ENCODE data around the gene BRME1. TPM values are rescaled to one million over a fixed set of nuclear protein-coding genes. Genes with fewer than 3 reads are reported as not detected.
A peak's percentile ranks its signal among the peaks of the same experiment; 100 is the strongest.

BRME1 gene
- total RNA-seq, 6 donors from 2014 or later = 0.46 to 4.4 (median 2.1) TPM

GRCh38 chr19:13951799-13952153 is 45.9 kb upstream of the BRME1 start:
- Histone ChIP-seq H3K4me1 (peaks cover 11 to 17% (median 15%) of the 10 kb centered on the region in 4 donors), H3K36me3 (peaks cover 15 to 26% (median 24%) of the 10 kb centered on the region in 4 donors), H3K4me3 (peak overlapping the region; percentile 35 to 86 (median 84)), H3K27ac (peak overlapping the region in 1 of 4 donors; percentile 94), H3K27me3 (no peaks in the 10 kb centered on the region), H3K9me3 (no peaks in the 10 kb centered on the region)
- ATAC-seq (ENCODE audit: low FRiP score in 2 of 2) = no peak
- no peak for TF ChIP-seq POLR2A (IDR thresholded peaks at IDR 0.05)
- TF ChIP-seq EP300 (IDR thresholded peaks at IDR 0.05) = no peak
- TF ChIP-seq CTCF (IDR thresholded peaks at IDR 0.05) = no peak
- no peak for TF ChIP-seq POLR2AphosphoS5 (IDR thresholded peaks at IDR 0.05)
- 11 to 12% methylated on average over 17 to 20 of the region's 20 CpGs for WGBS, 2 donors
- no peak for DNase-seq

- no peak overlapping the region for H3K4me3 ChIP-seq
- H3K27ac ChIP-seq = no peak overlapping the region
- H3K9me3 ChIP-seq = no peaks in the 10 kb centered on the region
- peaks cover 8 to 18% (median 17%) of the 10 kb centered on the region in 4 donors for H3K36me3 ChIP-seq
- 91 to 94% methylated on average over 2 of the region's 2 CpGs for WGBS, 2 donors
- H3K27me3 ChIP-seq = no peaks in the 10 kb centered on the region
- ATAC-seq (ENCODE audit: low FRiP score in 2 of 2) (no peak), DNase-seq (no peak)
- H3K4me1 ChIP-seq = peaks cover 11 to 17% (median 15%) of the 10 kb centered on the region in 4 donors
- TF ChIP-seq CTCF (IDR thresholded peaks at IDR 0.05) (no peak), POLR2AphosphoS5 (IDR thresholded peaks at IDR 0.05) (no peak), EP300 (IDR thresholded peaks at IDR 0.05) (no peak), POLR2A (IDR thresholded peaks at IDR 0.05) (no peak)
Observed at GRCh38 chr19:13951043-13951442, 45.1 kb upstream of the BRME1 start.

GRCh38 chr19:13946414-13946813 is 40.5 kb upstream of the BRME1 start:
- no peaks in the 10 kb centered on the region for H3K36me3 ChIP-seq
- TF ChIP-seq EP300 (IDR thresholded peaks at IDR 0.05) (no peak), POLR2AphosphoS5 (IDR thresholded peaks at IDR 0.05) (no peak), CTCF (IDR thresholded peaks at IDR 0.05) (no peak), POLR2A (IDR thresholded peaks at IDR 0.05) (no peak)
- no peaks in the 10 kb centered on the region for H3K9me3 ChIP-seq
- DNase-seq (no peak), ATAC-seq (ENCODE audit: low FRiP score in 2 of 2) (no peak)
- H3K27me3 ChIP-seq = no peaks in the 10 kb centered on the region
- WGBS, 2 donors = 90 to 93% methylated on average over 4 of the region's 4 CpGs
- H3K27ac ChIP-seq = no peak overlapping the region
- H3K4me3 ChIP-seq = no peak overlapping the region
- H3K4me1 ChIP-seq = no peaks in the 10 kb centered on the region

GRCh38 chr19:13942023-13942684 is 36.2 kb upstream of the BRME1 start:
- ATAC-seq (ENCODE audit: low FRiP score in 2 of 2) (no peak), DNase-seq (no peak)
- WGBS, 2 donors = 94 to 100% methylated on average over 1 of the region's 1 CpG
- Histone ChIP-seq H3K9me3 (no peaks in the 10 kb centered on the region), H3K27me3 (peaks cover 0 to 4% (median 0%) of the 10 kb centered on the region in 4 donors), H3K4me1 (peaks cover 0 to 12% (median 8%) of the 10 kb centered on the region in 4 donors), H3K36me3 (no peaks in the 10 kb centered on the region), H3K27ac (no peak overlapping the region), H3K4me3 (no peak overlapping the region)
- TF ChIP-seq POLR2A (IDR thresholded peaks at IDR 0.05) = no peak

GRCh38 chr19:13938301-13939064 is 32.6 kb upstream of the BRME1 start, which contains the start of gene PODNL1:
Gene PODNL1, minus strand, starts transcription at chr19:13938417. Its CDS starts 236 bp downstream, at chr19:13938181.
- H3K4me3 ChIP-seq = peak within 1 kb of the TSS in 3 of 4 donors; percentile 28 to 42 (median 39)
- H3K27me3 ChIP-seq = peaks cover 0 to 4% (median 0%) of the 10 kb centered on the region in 4 donors
- ATAC-seq (ENCODE audit: low FRiP score in 2 of 2) (peak; percentile 69 to 79), DNase-seq (peak in 1 of 2 donors; percentile 60)
- WGBS, 2 donors = 19 to 28% methylated on average over 20 of the region's 21 CpGs
- H3K4me1 ChIP-seq = peaks cover 0 to 12% (median 8%) of the 10 kb centered on the region in 4 donors
- no peaks in the 10 kb centered on the region for H3K36me3 ChIP-seq
- no peaks in the 10 kb centered on the region for H3K9me3 ChIP-seq
- peak within 1 kb of the TSS in 1 of 4 donors; percentile 61 for H3K27ac ChIP-seq
- TF ChIP-seq POLR2AphosphoS5 (IDR thresholded peaks at IDR 0.05) (no peak), EP300 (IDR thresholded peaks at IDR 0.05) (no peak), POLR2A (IDR thresholded peaks at IDR 0.05) (no peak), CTCF (IDR thresholded peaks at IDR 0.05) (no peak)

All from upper lobe of left lung (tissue), 6 donors.